Erythroblast (primary cell): ENCODE measurements around the gene MT1H.

Experiments used
- GATA1 ChIP-seq: IDR thresholded peaks from 2 replicates; pipeline ENCODE4 v1.6.1; 2011; ENCODE audit warnings: low read depth, mild to moderate bottlenecking, control low read depth, low read length, moderate library complexity
- POLR2A ChIP-seq: IDR thresholded peaks from 2 replicates; pipeline ENCODE4 v1.6.1; 2011; ENCODE audit warnings: mild to moderate bottlenecking, low read length

GRCh38 chr16:56657555-56658326 lies 11.9 kb upstream of the MT1H start, which contains the start of gene MT1F:
- no peak for TF ChIP-seq POLR2A
- no peak for TF ChIP-seq GATA1
